Neuronal stem cell (in vitro differentiated cells): ENCODE data around the gene MCOLN1.
"Not testable (repeated sequence)": the region's sequence is repeated elsewhere in the genome, so short reads cannot be mapped to it uniquely, and the experiment has no call there.

Experiments
- DNase-seq: peaks from one replicate; pipeline ENCODE4 v3.0.0-alpha.2; 2013; ENCODE audit warnings: low spot score
- H2AFZ ChIP-seq: one replicate; pipeline ENCODE4 v1.6.1; 2013; ENCODE audit warnings: mild to moderate bottlenecking, low read length, inconsistent platforms
- H2AK5ac ChIP-seq: 2 replicates; pipeline ENCODE4 v1.6.1; 2013; ENCODE audit warnings: low read depth, mild to moderate bottlenecking, inconsistent platforms, low read length, moderate library complexity, mixed read lengths
- H2BK120ac ChIP-seq: 2 replicates; pipeline ENCODE4 v1.6.1; 2013; ENCODE audit warnings: low read depth, mild to moderate bottlenecking, inconsistent platforms, low read length, moderate library complexity, mixed read lengths
- H2BK12ac ChIP-seq: one replicate; pipeline ENCODE4 v1.6.1; 2013; ENCODE audit warnings: low read length, inconsistent platforms
- H2BK15ac ChIP-seq: 2 replicates; pipeline ENCODE4 v1.6.1; 2013; ENCODE audit warnings: mild to moderate bottlenecking, low read length, inconsistent platforms, mixed read lengths
- H2BK5ac ChIP-seq: one replicate; pipeline ENCODE4 v1.6.1; 2013; ENCODE audit warnings: inconsistent platforms, mild to moderate bottlenecking, low read length, moderate library complexity
- H3K14ac ChIP-seq: one replicate; pipeline ENCODE4 v1.6.1; 2013; ENCODE audit warnings: low read length, inconsistent platforms
- H3K18ac ChIP-seq: 2 replicates; pipeline ENCODE4 v1.6.1; 2013; ENCODE audit warnings: low read length, inconsistent platforms
- H3K23ac ChIP-seq: 2 replicates; pipeline ENCODE4 v1.6.1; 2013; ENCODE audit warnings: low read depth, mild to moderate bottlenecking, mixed read lengths, low read length, inconsistent platforms; ENCODE audit not compliant: poor library complexity
- H3K27ac ChIP-seq: replicated peaks from 3 replicates; pipeline ENCODE4 v1.5.1; 2013; ENCODE audit warnings: low read length, inconsistent platforms
- H3K27me3 ChIP-seq, 3 experiments: 2 replicates each; pipeline ENCODE4 v1.6.1; 2013; ENCODE audit warnings: low read length in 3 of 3, mild to moderate bottlenecking in 2 of 3, inconsistent platforms in 1 of 3, low read depth in 1 of 3, mixed read lengths in 1 of 3, moderate library complexity in 1 of 3; ENCODE audit not compliant: control insufficient read depth in 3 of 3, insufficient read depth in 3 of 3
- H3K36me3 ChIP-seq, 2 donors: replicated peaks in 1 of 2; 2 replicates each; pipeline ENCODE4 v1.6.1; 2013; ENCODE audit warnings: low read length in 2 of 2; ENCODE audit not compliant: control insufficient read depth in 2 of 2, insufficient read depth in 2 of 2
- H3K4ac ChIP-seq: 2 replicates; pipeline ENCODE4 v1.6.1; 2013; ENCODE audit warnings: inconsistent platforms, mild to moderate bottlenecking, low read length, moderate library complexity
- H3K4me1 ChIP-seq, 2 donors: 1 replicate in 1 of 2; 2 replicates in 1 of 2; pipeline ENCODE4 v1.6.1; 2013; ENCODE audit warnings: low read length in 2 of 2, low read depth in 1 of 2; ENCODE audit not compliant: control insufficient read depth in 2 of 2, insufficient read depth in 1 of 2
- H3K4me2 ChIP-seq: one replicate; pipeline ENCODE4 v1.6.1; 2013; ENCODE audit warnings: mild to moderate bottlenecking, low read length, inconsistent platforms; ENCODE audit not compliant: insufficient read depth, poor library complexity, severe bottlenecking
- H3K4me3 ChIP-seq, 2 donors: 2 replicates each; pipeline ENCODE4 v1.5.1; 2013; ENCODE audit warnings: low read length in 2 of 2, mild to moderate bottlenecking in 2 of 2, inconsistent platforms in 1 of 2, moderate library complexity in 1 of 2
- H3K79me1 ChIP-seq: one replicate; pipeline ENCODE4 v1.6.1; 2013; ENCODE audit warnings: low read depth, mild to moderate bottlenecking, inconsistent platforms, low read length, moderate library complexity
- H3K9ac ChIP-seq: one replicate; pipeline ENCODE4 v1.6.1; 2013; ENCODE audit warnings: mild to moderate bottlenecking, low read depth, low read length, inconsistent platforms; ENCODE audit not compliant: poor library complexity
- H3K9me3 ChIP-seq, 2 donors: replicated peaks in 1 of 2; 2 replicates each; pipeline versions ENCODE3 to v1.6.1; 2013; ENCODE audit warnings: low read length in 2 of 2, mild to moderate bottlenecking in 2 of 2, inconsistent platforms in 1 of 2, low read depth in 1 of 2, mixed read lengths in 1 of 2, moderate library complexity in 1 of 2; ENCODE audit not compliant: control insufficient read depth in 2 of 2, insufficient read depth in 1 of 2
- H4K8ac ChIP-seq: one replicate; pipeline ENCODE4 v1.6.1; 2013; ENCODE audit warnings: low read depth, mild to moderate bottlenecking, inconsistent platforms, low read length, moderate library complexity
- H4K91ac ChIP-seq: one replicate; pipeline ENCODE4 v1.6.1; 2013; ENCODE audit warnings: low read length, low read depth, mild to moderate bottlenecking, inconsistent platforms; ENCODE audit not compliant: poor library complexity
- WGBS, 2 donors: extraction: QIAGEN DNeasy Blood & Tissue Kit; methylation state at CpG; one replicate each; pipeline ENCODE4 v1.1.7; 2013; ENCODE audit warnings: missing lambda C conversion rate in 2 of 2, mixed read lengths in 1 of 2; ENCODE audit not compliant: insufficient read length in 2 of 2, insufficient replicate concordance in 1 of 2; ENCODE audit errors: extremely low coverage in 2 of 2; 5-methylcytosine and 5-hydroxymethylcytosine counted together

The MCOLN1 gene

DNA sequence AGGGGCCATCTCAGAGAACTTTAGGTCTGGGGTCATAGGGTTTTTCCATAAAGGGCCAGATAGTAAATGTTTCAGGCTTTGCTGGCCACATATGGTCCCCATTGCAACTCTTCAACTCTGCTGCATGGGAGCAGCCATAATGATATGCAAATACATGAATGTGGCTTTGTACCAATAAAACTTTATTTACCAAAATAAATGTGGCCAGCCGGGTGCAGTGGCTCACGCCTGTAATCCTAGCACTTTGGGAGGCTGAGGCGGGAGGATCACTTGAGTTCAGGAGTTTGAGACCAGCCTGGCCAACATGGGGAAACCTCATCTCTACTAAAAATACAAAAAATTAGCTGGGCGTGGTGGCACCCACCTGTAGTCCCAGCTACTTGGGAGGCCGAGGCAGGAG lies 16.6 kb downstream of the MCOLN1 start:
- H4K91ac ChIP-seq, H2BK15ac ChIP-seq, H3K9ac ChIP-seq, H3K4me1 ChIP-seq, H2AK5ac ChIP-seq, H3K9me3 ChIP-seq, H3K79me1 ChIP-seq, DNase-seq, H3K4ac ChIP-seq, H2BK120ac ChIP-seq, H3K4me3 ChIP-seq, H3K27me3 ChIP-seq, H2BK5ac ChIP-seq, H3K18ac ChIP-seq, H3K27ac ChIP-seq, H4K8ac ChIP-seq, H3K4me2 ChIP-seq, H3K23ac ChIP-seq, H3K14ac ChIP-seq, H2BK12ac ChIP-seq, H2AFZ ChIP-seq: not testable (repeated sequence)
- WGBS, 2 donors = no CpG with 5 or more reads among the region's 5 CpGs
- H3K36me3 ChIP-seq = peaks cover 29 to 31% of the 10 kb centered on the region in 2 donors

DNA sequence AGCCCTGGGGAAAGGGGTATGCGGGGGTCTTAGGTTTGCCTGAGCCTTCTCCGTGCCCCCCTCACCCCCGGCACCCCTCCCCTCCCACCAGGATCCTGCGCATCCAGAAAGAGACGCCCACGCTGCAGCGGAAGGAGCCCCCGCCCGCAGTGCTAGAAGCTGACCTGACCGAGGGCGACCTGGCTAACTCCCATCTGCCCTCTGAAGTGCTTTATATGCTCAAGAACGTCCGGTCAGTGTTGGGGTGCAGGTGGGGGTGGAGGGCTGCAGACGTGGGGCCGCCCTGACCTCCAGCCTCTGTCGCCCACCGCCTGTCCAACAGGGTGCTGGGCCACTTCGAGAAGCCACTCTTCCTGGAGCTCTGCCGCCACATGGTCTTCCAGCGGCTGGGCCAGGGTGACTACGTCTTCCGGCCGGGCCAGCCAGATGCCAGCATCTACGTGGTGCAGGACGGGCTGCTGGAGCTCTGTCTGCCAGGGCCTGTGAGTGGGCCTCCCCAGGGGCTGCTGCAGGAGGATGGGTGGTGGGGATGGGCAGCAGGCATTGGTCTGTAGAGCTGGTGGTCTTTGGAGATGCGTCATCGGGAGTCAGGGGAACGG lies 17.5 kb downstream of the MCOLN1 start:
- Histone ChIP-seq H2BK5ac (no peak overlapping the region), H3K4me1 (peaks cover 0 to 3% of the 10 kb centered on the region in 2 donors), H3K79me1 (peaks cover 4% of the 10 kb centered on the region), H4K8ac (no peak overlapping the region), H2AK5ac (no peak overlapping the region), H3K27ac (no peak overlapping the region), H3K9me3 (no peaks in the 10 kb centered on the region), H3K23ac (no peak overlapping the region), H2BK12ac (no peak overlapping the region), H4K91ac (no peak overlapping the region), H3K14ac (no peak overlapping the region), H3K9ac (no peak overlapping the region), H2BK15ac (no peak overlapping the region), H3K36me3 (peaks cover 29 to 31% of the 10 kb centered on the region in 2 donors), H2AFZ (no peak overlapping the region), H3K4me2 (no peak overlapping the region), H3K18ac (no peak overlapping the region), H3K4me3 (no peak overlapping the region), H3K27me3 (no peaks in the 10 kb centered on the region), H3K4ac (no peak overlapping the region), H2BK120ac (no peak overlapping the region)
- DNase-seq = no peak
- no CpG with 5 or more reads among the region's 28 CpGs for WGBS, 2 donors

DNA sequence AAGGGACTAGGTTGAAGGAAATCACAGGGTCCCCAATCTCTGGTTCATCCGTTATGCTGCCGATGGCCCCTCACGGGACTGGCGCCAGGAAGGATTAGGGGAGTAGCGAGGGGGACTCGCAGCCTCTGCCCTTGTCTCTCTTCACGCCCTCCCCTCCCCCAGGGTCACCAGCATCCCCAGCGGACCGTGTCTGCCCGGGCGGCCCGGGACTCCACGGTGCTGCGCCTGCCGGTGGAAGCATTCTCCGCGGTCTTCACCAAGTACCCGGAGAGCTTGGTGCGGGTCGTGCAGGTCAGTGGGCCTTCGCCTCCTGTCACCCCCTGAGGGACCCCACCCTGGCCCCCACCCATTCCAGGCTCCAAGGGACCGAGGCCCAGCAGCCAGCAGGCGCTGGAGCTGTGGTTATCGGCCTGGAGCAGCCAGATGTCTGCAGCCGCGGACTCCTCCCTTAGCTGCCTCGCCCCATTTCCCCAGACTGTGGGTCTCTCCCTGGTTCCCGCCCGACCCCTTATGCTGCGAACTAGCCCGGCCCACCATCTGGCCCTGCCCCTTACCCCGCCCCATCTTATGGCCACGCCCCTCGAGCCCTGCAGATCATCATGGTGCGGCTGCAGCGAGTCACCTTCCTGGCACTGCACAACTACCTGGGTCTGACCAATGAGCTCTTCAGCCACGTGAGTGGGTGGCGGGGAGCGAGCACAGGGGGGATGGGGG lies 18.5 kb downstream of the MCOLN1 start:
- H3K23ac ChIP-seq = peak overlapping the region; percentile 80
- no peak overlapping the region for H3K4ac ChIP-seq
- H2AFZ ChIP-seq = no peak overlapping the region
- no peak overlapping the region for H3K18ac ChIP-seq
- no peak overlapping the region for H3K27ac ChIP-seq
- no peak overlapping the region for H4K91ac ChIP-seq
- no peak overlapping the region for H2AK5ac ChIP-seq
- peaks cover 29 to 31% of the 10 kb centered on the region in 2 donors for H3K36me3 ChIP-seq
- H3K14ac ChIP-seq = no peak overlapping the region
- no peaks in the 10 kb centered on the region for H3K9me3 ChIP-seq
- DNase-seq = no peak
- WGBS, 2 donors = no CpG with 5 or more reads among the region's 39 CpGs
- no peak overlapping the region for H2BK12ac ChIP-seq
- peak overlapping the region; percentile 21 for H3K9ac ChIP-seq
- no peak overlapping the region for H3K4me2 ChIP-seq
- peaks cover 2% of the 10 kb centered on the region for H3K79me1 ChIP-seq
- H2BK15ac ChIP-seq = no peak overlapping the region
- no peak overlapping the region for H3K4me3 ChIP-seq
- no peak overlapping the region for H2BK5ac ChIP-seq
- no peaks in the 10 kb centered on the region for H3K4me1 ChIP-seq
- no peak overlapping the region for H2BK120ac ChIP-seq
- H4K8ac ChIP-seq = no peak overlapping the region
- H3K27me3 ChIP-seq = no peaks in the 10 kb centered on the region

DNA sequence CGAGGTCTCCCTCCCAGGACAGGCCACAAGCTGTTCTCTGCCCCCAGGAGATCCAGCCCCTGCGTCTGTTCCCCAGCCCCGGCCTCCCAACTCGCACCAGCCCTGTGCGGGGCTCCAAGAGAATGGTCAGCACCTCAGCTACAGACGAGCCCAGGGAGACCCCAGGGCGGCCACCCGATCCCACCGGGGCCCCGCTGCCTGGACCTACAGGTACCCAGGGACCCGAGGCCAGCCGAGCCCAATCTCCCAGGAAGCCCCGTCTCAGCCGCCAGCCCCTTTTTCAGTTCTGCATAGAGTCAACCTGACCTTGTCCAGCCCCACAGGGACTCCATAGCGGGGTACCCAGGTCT lies 19.0 kb downstream of the MCOLN1 start:
- Histone ChIP-seq H3K9me3 (no peaks in the 10 kb centered on the region), H2BK15ac (no peak overlapping the region), H3K4ac (no peak overlapping the region), H3K36me3 (peaks cover 26 to 31% of the 10 kb centered on the region in 2 donors), H2BK12ac (no peak overlapping the region), H2BK5ac (no peak overlapping the region), H3K27ac (no peak overlapping the region), H3K4me1 (no peaks in the 10 kb centered on the region), H3K9ac (no peak overlapping the region), H3K4me2 (no peak overlapping the region), H3K79me1 (peaks cover 2% of the 10 kb centered on the region), H4K8ac (no peak overlapping the region), H2AK5ac (no peak overlapping the region), H3K18ac (no peak overlapping the region), H3K14ac (no peak overlapping the region), H2BK120ac (no peak overlapping the region), H4K91ac (no peak overlapping the region), H3K4me3 (no peak overlapping the region), H2AFZ (no peak overlapping the region), H3K27me3 (no peaks in the 10 kb centered on the region), H3K23ac (no peak overlapping the region)
- no peak for DNase-seq
- no CpG with 5 or more reads among the region's 15 CpGs for WGBS, 2 donors
